GM18517 (cell line): Measurements from ENCODE around the gene UBE2QL1.
A peak's percentile ranks its signal among the peaks of the same experiment; 100 is the strongest.
"Not testable (repeated sequence)": the region's sequence is repeated elsewhere in the genome, so short reads cannot be mapped to it uniquely, and the experiment has no call there.

Experiments used
- ATAC-seq: cut with Tn5 transposase; IDR thresholded peaks from one replicate; pipeline ENCODE4 v1.9.1; 2021; ENCODE audit warnings: mild to moderate bottlenecking, moderate library complexity; ENCODE audit not compliant: unreplicated experiment

The UBE2QL1 gene

DNA sequence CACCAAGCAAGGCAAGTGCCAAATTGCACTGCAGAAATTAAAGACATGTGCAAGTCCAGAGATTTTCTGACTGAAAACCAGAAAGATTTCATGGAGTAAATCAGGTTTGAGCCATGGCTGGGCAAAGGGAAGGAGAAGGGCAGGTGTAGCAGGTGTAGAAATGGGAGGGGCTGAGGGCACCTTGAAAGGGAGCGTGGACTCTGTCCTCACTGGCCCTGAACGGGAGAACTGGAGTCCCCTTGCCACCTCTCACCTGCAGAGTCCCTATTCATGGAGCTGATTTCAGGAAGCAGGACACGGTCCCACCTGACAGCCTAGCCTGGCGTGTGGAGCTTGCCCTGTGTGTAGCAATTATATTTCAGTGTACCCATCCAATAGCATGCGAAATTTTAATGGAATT lies 46.3 kb downstream of the UBE2QL1 start:
- ATAC-seq: no peak

DNA sequence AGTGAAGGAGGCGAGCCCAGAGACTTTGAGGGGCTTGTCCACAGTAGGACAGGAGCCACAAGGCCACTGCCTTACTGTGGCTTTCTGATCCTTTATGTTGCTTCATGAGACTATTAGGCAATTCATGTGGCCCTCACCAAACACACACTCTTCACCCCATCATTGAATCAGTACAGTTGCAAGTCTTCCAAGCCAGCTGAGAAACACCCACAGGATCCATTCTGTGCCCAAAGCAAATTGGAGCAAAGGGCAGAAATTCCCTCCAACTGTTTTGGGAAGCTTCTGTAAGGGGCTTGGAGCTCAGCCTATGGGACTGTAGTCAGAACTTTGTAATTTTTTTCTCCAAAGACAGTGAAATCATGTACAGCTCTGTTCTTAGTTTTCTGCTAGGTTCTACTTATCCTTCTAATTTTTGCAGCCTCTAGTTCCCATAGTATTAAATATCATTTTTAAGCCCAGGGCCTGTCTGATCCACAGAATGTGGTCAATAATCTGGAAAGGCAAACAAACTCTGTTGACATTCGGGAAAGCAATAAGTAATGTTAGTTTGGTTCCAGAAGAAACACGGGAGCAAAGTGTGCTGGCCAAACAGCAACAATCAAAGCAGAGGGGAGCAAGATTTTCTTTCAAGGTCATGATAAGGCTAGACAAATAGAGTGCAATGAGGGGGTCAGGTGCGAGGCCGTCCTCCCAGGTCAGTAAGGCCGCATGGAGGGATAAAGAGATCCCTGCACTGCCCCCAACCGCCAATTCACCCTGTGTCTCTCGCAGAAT lies 47.0 kb downstream of the UBE2QL1 start:
- ATAC-seq: no peak

DNA sequence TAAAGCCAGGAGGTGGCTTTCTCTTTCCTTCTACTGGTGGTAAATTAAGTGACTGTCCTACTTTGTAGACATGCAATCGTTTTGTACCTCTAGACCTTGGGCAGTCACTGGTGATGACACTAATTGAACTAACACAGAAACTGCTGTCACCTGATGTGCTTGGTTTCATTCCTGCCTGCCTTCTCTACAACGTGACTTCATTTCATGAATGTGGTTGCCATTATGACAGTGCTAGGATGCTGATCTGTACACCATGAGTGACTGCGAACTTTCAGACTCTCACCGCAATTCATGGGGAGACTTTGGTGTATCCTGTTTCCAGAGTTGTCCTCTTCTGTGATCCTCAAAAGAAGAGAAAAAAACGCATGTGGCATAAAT lies 47.5 kb downstream of the UBE2QL1 start:
- peak; percentile 96 for ATAC-seq

DNA sequence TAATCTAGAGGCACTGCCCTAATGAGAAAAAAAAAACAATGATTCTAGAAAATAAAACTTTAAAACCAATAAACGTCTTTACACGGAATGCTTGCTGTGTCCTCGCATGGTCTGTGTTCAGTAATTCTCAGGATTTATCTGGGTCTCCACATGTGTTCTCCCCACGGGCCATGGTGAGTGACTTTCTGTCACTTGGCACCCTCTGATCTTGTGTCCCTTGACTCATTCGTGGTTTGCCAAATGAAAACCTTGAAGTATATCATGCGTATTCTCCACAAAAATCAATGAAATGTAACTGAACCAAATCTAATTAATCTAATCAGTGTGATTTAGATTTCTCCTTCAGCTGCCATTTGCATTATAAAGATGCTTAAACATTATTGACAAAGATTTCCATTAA lies 48.0 kb downstream of the UBE2QL1 start:
- ATAC-seq: peak; percentile 2

DNA sequence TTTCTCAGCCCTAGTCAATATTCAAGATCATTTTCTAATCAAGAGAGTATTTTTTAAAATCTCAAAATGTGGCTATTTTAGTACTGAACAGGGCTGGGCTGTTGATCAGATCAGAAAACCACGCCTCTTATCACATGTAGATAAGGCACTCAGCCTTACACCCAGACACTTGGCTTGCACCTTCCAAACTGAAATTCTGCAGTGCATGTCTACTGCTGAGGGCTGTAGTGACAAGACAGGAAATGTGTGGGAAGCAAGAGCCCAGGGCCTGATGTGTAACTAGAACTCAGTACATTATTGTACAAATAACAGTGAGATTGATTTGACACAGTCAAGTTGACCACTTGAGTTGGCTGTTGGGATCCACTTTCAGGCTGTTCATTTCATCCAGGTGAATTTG lies 48.6 kb downstream of the UBE2QL1 start:
- ATAC-seq: no peak

DNA sequence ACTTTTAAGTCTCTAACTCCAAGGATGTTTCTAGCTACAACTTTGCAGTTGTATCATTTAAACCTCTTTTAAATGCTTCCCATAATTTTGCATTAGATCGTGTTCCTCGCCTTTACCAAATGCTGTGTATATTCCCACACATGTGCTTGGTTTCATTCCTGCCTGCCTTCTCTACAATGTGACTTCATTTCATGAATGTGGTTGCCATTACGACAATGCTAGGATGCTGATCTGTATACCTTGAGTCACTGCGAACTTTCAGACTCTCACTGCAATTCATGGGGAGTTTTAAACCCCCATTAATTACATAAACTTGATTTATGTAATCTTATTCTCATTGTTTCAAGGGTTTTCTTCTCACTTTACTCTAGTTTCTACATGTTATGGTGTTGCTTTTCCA lies 50.3 kb downstream of the UBE2QL1 start:
- ATAC-seq: no peak

DNA sequence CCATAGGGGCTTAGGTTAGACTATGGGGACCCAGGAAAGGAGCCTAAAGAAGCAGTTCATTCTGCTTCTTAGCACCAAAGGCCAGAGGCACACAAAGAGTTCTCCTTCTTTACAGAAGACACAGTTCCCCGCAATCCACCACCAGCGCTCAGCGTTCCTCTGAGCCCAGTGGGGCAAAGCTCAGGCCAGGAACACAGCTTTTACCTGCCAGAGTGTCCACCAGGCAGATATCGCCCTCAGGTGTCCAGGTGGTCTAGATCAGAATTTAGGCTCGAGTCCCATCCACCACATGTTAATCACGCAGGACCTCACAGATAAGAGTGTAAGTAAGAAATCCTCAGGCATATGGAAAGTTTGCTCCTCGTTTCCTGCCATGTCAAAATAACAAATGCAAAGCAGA lies 53.0 kb downstream of the UBE2QL1 start:
- no peak for ATAC-seq

DNA sequence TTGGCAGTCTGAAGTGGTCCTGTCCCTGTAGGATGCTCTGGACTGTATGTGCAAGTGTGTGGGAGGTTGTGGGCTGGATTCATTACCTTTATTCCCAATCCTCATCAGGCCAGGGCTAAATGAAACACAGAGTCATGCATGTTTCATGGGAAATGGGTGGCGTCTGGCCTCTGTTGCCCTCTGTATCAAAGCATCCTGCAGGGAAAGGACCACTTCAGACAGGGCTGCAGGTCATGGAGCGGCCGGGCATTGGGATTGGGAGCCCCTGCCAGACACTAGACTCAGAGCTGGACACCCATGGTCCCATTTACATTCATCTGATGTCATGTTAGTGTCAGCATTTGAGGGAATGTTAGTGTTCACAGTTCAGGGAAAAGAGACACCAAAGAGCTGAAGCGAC lies 53.8 kb downstream of the UBE2QL1 start:
- ATAC-seq: no peak

DNA sequence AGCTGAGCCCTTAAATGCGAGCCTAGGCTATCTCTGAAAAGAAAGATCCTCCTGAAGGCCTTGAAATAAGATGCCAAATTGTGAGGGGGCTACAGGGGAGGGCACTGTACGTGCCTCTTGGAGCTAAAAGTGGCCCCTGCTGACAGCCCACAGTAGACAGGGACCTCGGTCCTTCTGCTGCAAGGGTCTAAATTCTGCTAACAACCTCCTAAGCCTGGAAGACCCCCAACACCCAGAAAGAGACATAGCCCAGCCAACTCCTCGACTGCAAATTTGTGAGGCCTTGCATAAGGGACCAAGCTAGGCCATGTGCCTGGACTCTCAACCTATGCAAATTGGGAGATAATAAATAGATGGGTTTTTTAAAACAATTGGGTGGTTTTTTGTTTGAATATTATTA lies 54.7 kb downstream of the UBE2QL1 start:
- ATAC-seq: no peak

DNA sequence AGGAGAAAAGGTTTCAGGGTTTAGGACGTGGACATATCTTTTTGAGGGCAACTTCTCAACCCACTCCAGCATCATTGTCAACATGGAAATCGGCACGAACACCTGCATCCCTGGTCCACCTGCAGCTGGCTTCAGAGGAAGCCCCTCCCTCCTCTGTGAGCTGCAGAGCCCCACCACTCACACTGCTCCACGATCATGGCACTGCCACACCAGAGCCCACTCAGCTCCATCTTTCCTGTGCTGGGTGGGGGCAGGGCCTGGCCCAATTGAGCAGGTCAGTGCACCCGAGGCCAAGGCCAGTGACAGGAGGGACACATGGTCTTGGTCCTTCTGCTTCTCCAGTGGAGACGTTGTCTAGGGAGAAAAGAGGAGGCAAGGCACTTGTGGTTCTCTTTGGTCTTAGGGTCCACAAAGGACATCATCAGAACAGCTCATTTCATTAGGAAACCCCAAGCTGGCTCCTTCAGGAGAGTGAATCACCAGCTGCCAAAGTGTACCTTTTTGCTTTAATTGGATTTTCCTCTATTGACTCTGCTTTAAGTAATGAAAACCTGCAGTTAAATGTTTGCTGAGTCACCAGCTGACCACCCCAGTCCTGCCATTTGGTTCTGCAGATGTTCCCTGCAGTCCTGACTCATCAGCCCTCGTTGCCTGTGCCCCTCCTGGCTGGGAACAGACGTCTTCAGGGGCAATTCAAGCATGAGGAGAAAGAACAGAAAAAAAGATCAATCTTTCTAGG lies 56.2 kb downstream of the UBE2QL1 start:
- no peak for ATAC-seq

DNA sequence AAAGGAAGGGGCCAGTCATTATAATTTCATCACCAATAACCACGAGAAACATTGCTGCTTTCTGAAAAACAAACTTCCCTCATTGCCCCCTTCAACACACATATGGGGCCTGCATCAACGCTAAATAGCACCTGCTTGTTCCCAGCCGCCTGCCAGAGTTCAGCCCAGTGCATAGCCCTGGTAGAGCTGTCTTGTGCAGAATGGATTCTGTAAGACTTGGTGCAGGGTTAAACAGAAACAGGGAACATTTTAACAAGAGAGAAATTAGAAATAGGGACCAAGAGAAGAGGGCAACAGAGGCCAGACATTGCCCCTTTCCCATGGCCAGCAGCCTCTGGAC lies 56.7 kb downstream of the UBE2QL1 start:
- ATAC-seq: no peak

DNA sequence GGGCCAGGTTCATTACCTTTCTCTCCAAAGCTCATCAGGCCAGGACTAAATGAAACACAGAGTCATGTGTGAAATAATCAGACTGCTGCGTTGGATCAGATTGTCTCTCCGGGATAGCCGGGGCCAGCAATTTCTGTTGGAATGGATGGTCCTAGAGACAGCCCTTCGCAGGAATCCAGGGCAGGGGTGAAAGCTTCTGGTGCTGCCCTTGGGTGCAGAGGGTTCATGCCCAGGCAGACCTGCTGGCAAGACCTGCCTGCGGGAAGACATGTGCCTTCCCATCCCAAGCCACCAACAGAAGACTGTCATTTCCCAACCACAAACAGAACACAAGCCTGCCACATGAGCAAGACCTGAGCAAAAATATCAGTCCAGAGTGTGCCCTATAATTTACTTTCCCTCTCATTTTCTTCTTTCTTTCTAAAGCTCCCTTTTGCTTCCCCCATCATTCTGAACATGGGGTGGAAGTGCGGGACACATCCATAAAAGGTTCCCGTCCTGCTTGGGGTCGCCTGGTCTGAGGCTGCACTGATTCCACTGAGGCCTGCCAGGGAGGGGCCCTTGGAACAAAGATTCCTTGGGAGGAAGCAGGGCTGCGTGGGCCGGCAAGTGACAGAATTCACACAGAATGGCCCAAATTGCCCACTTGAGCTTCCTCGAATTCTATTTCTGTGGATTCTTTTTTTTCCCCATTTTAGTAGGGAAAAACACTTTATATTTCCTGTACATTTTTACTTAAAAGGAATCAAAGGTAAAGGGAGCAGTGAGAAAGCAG lies 57.3 kb downstream of the UBE2QL1 start:
- ATAC-seq: no peak

DNA sequence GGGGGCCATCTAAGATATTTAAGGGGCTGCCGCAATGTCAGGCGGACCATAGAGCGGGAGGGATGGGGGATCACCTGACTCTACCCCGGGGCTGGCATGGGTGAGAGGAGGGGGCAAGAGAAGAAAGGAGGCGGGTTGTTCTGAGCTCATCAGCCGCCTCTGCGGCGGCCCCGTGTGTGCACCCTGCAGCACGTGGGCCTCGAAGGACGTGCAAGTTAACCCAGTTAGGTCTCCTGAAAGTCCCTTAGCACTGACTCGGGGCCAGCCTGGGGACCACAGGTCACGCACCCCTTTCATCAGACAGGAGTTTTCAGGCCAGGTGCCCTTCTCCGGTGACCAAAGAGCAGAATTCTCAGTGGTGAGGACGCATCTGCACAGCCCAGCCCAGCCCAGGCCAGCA lies 58.0 kb downstream of the UBE2QL1 start:
- no peak for ATAC-seq

DNA sequence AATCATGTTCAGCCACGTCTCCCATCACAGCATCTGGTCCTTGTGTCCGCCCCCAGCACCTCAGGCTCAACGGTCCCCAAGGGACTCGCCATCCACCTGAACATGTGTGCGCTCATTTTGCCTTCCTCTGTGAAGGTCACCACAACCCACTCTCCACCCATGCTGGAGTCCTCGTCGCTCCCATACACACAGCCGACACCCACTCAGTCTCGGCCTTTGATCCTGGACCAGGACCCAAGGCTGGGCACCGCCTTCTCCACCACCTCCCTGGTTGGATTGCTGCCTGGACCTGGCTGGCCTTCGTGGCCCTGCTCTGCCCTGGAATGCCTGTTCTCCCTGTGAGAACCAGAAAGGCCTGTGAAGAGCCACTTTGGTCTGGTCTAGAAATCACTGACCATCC lies 60.3 kb downstream of the UBE2QL1 start:
- no peak for ATAC-seq

DNA sequence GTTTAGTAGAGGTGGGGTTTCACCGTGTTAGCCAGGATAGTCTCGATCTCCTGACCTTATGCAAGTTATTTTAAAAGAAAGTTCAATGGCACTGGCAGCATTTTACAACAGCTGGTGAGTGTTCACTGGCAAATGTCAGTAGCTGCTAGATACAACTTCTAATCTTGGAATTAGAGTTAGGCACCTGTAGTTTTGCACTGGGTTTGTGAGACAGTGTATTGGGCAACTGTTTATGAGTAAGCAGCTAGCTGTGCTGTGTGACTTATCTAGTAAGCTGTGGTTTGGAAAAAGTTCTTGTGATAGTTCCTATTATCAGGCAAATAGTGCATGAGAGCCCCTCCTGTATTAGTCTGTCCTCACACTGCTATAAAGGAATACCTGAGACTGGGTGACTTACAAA lies 61.5 kb downstream of the UBE2QL1 start:
- ATAC-seq: no peak

DNA sequence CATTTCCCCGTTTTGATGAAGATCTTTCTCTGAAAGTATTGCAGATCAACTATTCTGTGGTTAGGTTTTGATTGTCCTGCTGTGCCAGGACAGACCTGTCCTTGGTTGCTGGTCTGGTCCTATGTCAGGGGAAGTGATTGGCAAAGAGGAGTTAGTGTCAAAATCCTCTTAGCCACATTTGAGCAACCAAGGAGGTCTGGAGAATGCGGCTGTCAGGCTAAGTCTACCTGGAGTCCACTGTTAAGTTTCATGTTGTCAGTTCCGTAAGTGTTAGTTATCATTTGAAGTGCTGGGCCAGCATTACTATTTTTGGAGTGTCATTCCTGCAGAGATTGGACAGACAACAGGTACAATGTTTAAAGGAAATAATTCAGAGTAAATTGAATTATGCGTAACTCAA lies 62.3 kb downstream of the UBE2QL1 start:
- no peak for ATAC-seq

DNA sequence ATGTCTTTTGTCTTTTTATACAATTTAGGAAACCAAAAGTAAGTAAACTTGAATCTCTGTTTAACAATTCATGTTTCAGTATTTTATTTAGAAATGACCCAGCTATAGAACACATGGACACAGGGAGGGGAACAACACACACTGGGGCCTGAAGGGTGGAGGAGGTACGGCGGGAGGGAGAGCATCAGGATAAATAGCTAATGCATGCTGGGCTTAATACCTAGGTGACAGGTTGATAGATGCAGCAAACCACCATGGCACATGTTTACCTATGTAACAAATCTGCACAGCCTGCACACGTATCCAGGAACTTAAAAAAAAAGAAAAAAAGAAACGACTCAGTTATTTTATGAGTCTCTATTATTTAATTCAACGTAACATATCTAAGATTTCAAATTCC lies 67.2 kb downstream of the UBE2QL1 start:
- not testable (repeated sequence) for ATAC-seq

DNA sequence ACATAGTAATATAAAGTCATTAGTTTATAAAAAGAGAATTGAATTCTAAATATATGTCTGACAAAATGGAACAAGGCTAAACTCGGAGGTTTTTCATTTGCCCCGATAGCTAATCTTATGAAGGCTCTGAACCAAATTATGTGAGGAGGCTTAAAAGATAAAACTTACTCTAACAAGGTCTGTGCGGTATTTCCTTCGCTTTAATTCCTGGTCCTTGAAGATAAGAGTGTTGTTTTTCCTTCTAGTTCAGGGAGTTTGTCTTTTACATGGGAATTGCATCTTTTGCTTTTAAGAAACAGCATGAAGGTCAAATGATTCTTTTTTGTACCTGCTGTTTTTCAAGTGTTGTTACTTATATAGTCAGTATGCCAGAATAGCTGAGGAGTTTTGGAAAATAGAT lies 68.2 kb downstream of the UBE2QL1 start:
- ATAC-seq: no peak

DNA sequence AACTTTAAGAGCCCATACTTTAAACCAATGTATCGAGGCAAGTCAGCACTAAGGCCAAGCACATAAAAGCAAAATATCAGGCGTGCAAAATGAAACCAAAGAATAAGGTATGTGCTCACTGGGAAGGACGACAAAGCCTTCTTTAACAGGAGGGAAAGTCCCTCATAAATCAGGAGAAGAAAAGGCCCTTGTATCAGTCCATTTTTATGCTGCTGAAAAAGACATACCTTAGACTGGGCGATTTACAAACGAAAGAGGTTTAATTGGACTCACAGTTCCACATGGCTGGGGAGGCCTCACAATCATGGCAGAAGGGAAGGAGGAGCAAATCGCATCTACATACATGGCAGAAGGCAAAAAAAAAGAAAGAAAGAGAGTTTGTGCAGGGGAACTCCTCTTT lies 68.9 kb downstream of the UBE2QL1 start:
- no peak for ATAC-seq

DNA sequence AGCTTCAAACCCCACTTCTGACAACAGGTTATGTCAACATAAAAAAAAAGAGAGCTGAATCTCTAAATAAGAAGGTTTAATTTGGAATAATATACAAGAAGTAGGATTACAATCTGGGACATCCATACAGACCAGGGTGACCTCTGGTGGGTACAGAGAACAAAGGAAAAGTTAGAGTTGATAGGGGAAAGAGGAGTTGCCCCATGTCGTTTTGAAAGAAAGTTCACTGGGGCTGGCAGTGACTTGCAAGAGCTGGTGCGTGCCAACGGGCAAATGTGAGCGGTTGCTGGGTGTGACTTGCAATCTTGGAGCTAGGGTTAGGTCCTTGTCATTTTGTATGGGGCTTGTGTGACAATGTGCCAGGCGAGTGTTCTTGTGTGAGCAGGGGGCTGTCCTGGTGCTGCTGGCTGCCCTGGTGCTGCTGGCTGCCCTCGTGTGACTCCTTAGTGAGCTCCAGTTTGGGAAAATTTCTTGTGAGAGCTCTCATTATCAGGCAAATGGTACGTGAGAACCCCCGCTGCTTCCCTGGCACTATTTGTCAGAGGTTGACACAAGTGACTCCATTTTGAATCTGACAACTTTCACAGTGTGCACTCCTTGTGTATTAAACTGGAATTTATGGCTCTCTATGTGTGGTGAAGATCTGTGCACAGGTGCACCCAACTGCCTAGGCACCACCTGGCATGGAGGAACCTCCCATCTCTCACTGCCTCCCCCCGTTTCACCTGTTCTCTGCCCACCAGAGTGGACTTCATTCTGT lies 69.8 kb downstream of the UBE2QL1 start:
- no peak for ATAC-seq

DNA sequence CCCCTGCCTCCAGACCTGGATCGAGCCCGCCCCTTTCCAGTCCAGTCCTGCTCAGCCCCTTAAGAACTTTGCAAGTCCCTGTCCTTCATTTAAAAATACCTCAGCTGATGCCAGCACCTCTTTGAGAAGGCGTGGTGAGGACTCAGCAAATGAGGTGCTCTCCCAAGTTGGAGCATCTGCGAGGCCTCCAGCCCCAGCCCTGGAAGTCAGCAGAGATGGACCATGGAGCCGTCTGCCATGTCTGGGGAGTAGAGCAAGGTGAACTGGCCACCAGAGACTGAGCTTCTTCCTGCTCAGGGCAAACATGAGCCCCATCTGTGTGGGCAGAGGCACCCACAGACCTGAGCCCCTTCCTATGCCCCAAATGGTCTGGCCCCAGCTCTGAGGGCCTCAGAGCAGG lies 71.5 kb downstream of the UBE2QL1 start:
- no peak for ATAC-seq
